Glutamatergic neuron (in vitro differentiated cells): ENCODE measurements around the gene PLSCR4. TPM values are rescaled to one million over a fixed set of nuclear protein-coding genes. Genes with fewer than 3 reads are reported as not detected.

Source experiments
- DNase-seq: peaks from one replicate; pipeline ENCODE4 v3.0.0; 2022
- H3K27ac Mint-ChIP-seq: one replicate; pipeline ENCODE4 v1.8.0; 2020; ENCODE audit warnings: mild to moderate bottlenecking, mixed read lengths, inconsistent platforms; ENCODE audit not compliant: unreplicated experiment
- H3K27me3 Mint-ChIP-seq: one replicate; pipeline ENCODE4 v1.8.0; 2020; ENCODE audit warnings: mild to moderate bottlenecking, moderate library complexity, mixed read lengths, inconsistent platforms; ENCODE audit not compliant: unreplicated experiment
- H3K36me3 Mint-ChIP-seq: one replicate; pipeline ENCODE4 v1.8.0; 2020; ENCODE audit warnings: mild to moderate bottlenecking, mixed read lengths, inconsistent platforms; ENCODE audit not compliant: unreplicated experiment
- H3K4me1 Mint-ChIP-seq: one replicate; pipeline ENCODE4 v1.8.0; 2020; ENCODE audit warnings: mild to moderate bottlenecking, low read depth, mixed read lengths, inconsistent platforms; ENCODE audit not compliant: unreplicated experiment
- H3K4me3 Mint-ChIP-seq: one replicate; pipeline ENCODE4 v1.8.0; 2020; ENCODE audit warnings: mild to moderate bottlenecking, mixed read lengths, inconsistent platforms; ENCODE audit not compliant: unreplicated experiment
- H3K9me3 Mint-ChIP-seq: one replicate; pipeline ENCODE4 v1.8.0; 2020; ENCODE audit warnings: mild to moderate bottlenecking, moderate library complexity, mixed read lengths, inconsistent platforms; ENCODE audit not compliant: unreplicated experiment
- total RNA-seq: library from RNA; stranded (reverse); fragmentation: NEBNext Ultra II Directional; extraction: Animal tissue kit (Norgen Biotek cat#: 25700); gene quantifications from one replicate; pipeline ENCODE4 v1.2.1, GENCODE V29; 2021; ENCODE audit not compliant: unreplicated experiment
- TF ChIP-seq, protein P1 (sequence below): fragments of 200-600 bp; sonication (generic); IDR thresholded peaks from one replicate; pipeline ENCODE4 v1.5.0; 2021; ENCODE audit not compliant: partially characterized antibody, unreplicated experiment

PLSCR4 gene
- total RNA-seq, 1 donor from 2014 or later: not detected

GRCh38 chr3:146165877-146166276 is 85.0 kb downstream of the PLSCR4 start:
- Mint-ChIP-seq H3K27me3 (no peaks in the 10 kb centered on the region), H3K27ac (no peak overlapping the region), H3K9me3 (peaks cover 4% of the 10 kb centered on the region), H3K36me3 (no peaks in the 10 kb centered on the region), H3K4me3 (no peak overlapping the region), H3K4me1 (peaks cover 19% of the 10 kb centered on the region)
- TF ChIP-seq, protein P1, sequence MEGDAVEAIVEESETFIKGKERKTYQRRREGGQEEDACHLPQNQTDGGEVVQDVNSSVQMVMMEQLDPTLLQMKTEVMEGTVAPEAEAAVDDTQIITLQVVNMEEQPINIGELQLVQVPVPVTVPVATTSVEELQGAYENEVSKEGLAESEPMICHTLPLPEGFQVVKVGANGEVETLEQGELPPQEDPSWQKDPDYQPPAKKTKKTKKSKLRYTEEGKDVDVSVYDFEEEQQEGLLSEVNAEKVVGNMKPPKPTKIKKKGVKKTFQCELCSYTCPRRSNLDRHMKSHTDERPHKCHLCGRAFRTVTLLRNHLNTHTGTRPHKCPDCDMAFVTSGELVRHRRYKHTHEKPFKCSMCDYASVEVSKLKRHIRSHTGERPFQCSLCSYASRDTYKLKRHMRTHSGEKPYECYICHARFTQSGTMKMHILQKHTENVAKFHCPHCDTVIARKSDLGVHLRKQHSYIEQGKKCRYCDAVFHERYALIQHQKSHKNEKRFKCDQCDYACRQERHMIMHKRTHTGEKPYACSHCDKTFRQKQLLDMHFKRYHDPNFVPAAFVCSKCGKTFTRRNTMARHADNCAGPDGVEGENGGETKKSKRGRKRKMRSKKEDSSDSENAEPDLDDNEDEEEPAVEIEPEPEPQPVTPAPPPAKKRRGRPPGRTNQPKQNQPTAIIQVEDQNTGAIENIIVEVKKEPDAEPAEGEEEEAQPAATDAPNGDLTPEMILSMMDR: no peak
- DNase-seq: no peak

DNA sequence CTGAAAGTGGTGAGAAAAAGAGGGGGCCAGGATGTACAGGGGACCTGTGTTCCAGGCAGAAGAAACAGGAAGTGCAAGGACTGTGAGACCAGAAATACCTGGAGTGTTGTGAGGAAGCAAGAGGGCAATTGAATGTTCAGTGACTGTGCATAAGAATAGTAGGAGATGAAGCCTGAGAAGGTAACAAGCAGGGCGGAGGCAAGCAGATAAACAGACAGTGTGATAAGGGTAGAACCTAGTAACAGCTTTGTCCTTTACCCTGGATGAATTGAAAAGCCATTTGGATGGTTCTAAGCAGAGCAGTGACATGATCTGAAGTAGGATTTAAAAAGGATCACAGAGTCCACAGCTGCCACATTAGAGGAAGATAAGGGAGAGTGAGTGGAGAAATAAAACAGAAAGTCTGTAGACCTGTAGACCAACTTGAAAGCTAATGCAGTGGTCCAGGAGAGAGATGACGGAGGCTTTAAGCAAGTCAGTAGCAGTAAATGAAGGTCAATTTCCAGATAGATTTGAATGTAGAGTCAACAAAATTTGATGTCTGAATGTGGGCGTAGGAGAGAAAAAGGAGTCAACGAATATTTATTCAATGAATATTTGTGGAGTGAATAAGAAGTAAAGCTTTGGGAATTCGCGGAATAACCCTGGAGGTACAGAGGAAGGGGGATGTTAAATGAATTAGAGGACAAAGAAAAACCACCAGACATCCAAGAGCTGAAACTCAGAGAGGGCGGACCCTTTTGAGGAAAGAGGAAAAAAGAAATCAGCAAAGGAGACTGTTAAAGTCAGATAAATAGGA is 85.7 kb downstream of the PLSCR4 start:
- no peak overlapping the region for H3K27ac Mint-ChIP-seq

DNA sequence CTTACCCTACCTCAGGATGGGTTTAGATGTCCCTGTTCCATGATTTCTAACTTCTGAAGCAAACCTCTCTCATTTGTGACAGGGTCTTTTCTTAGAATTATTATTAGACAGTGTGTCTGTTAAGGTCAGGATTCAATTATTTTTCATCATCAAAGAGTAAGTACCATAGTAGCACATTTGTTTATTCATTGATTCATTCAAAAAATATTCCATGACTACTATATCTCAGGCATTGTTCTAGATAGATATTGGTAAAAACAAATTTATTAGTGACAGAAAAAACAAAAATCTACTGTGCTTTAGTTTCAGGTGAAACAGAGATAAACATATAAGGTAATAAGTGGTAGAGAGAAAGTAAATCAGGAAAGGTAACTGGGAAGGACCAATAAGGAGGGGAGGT is 86.4 kb downstream of the PLSCR4 start:
- TF ChIP-seq, protein P1: no peak
- no peak for DNase-seq
- H3K4me1 Mint-ChIP-seq: peaks cover 19% of the 10 kb centered on the region
- H3K4me3 Mint-ChIP-seq: no peak overlapping the region
- H3K27me3 Mint-ChIP-seq: no peaks in the 10 kb centered on the region
- peaks cover 7% of the 10 kb centered on the region for H3K9me3 Mint-ChIP-seq
- no peak overlapping the region for H3K27ac Mint-ChIP-seq
- H3K36me3 Mint-ChIP-seq: no peaks in the 10 kb centered on the region

More for the DNA sequence above, 85.7 kb downstream of the PLSCR4 start:
- TF ChIP-seq, protein P1: no peak
- Mint-ChIP-seq H3K36me3 (no peaks in the 10 kb centered on the region), H3K4me3 (no peak overlapping the region), H3K4me1 (peaks cover 19% of the 10 kb centered on the region), H3K27me3 (no peaks in the 10 kb centered on the region), H3K9me3 (peaks cover 7% of the 10 kb centered on the region)
- DNase-seq: no peak

- TF ChIP-seq, protein P1: no peak
- H3K9me3 Mint-ChIP-seq: peaks cover 7% of the 10 kb centered on the region
- no peak overlapping the region for H3K4me3 Mint-ChIP-seq
- no peaks in the 10 kb centered on the region for H3K36me3 Mint-ChIP-seq
- peaks cover 19% of the 10 kb centered on the region for H3K4me1 Mint-ChIP-seq
- H3K27me3 Mint-ChIP-seq: no peaks in the 10 kb centered on the region
- no peak for DNase-seq
- H3K27ac Mint-ChIP-seq: no peak overlapping the region
These were observed 86.8 kb downstream of the PLSCR4 start for GRCh38 chr3:146164071-146164470.

- no peak for DNase-seq
- peak overlapping the region; percentile 1 for H3K4me3 Mint-ChIP-seq
- H3K36me3 Mint-ChIP-seq: no peaks in the 10 kb centered on the region
- peak overlapping the region; percentile 0 for H3K27ac Mint-ChIP-seq
- peaks cover 19% of the 10 kb centered on the region for H3K4me1 Mint-ChIP-seq
- peaks cover 7% of the 10 kb centered on the region for H3K9me3 Mint-ChIP-seq
- H3K27me3 Mint-ChIP-seq: no peaks in the 10 kb centered on the region
- TF ChIP-seq, protein P1: peak; percentile 35
These were observed 87.3 kb downstream of the PLSCR4 start for GRCh38 chr3:146163584-146163983.
